ENCODE measurements around the gene SLC7A5. TPM values are rescaled to one million over a fixed set of nuclear protein-coding genes. Genes with fewer than 3 reads are reported as not detected.
A peak's percentile ranks its signal among the peaks of the same experiment; 100 is the strongest.
"Not testable (repeated sequence)": the region's sequence is repeated elsewhere in the genome, so short reads cannot be mapped to it uniquely, and the experiment has no call there.

Gene SLC7A5
- total and polyA plus RNA-seq, 12 donors = 1.2 to 15.3 (median 4.1) TPM

DNA sequence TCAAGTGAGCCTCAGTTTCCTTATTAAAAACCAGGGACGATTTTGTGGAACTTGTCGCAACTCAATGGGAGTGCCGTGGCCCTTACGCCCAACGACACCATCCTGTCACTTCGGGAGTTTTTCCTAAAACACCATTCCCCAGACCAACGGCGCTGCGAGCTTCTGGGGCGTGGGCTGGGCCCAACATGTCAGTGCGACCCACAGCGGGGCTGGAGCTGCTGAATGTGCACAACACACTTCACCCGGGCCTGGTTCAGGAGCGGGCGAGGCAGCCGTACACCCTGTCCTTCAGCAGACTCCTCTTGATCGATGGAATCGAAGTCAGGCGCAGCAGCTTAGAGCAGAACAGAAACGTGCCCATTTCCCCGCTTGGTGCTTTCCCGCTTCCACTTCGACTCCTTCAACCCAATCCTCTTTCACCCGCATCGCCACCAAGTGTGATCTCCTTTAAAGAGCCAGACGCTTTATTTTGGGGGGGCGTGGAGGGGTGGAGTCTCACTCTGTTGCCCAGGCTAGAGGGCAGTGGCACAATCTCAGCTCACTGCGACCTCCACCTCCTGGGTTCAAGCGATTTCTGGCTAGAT lies 13.2 kb upstream of the SLC7A5 start:
- no peak for ATAC-seq
- Histone ChIP-seq H3K27ac (no peak overlapping the region), H3K36me3 (no peaks in the 10 kb centered on the region), H3K4me1 (peaks cover 0 to 19% (median 0%) of the 10 kb centered on the region in 9 donors), H3K4me3 (no peak overlapping the region), H3K27me3 (peaks cover 0 to 22% (median 0%) of the 10 kb centered on the region in 7 donors), H3K9me3 (no peaks in the 10 kb centered on the region)
- TF ChIP-seq, protein P1, sequence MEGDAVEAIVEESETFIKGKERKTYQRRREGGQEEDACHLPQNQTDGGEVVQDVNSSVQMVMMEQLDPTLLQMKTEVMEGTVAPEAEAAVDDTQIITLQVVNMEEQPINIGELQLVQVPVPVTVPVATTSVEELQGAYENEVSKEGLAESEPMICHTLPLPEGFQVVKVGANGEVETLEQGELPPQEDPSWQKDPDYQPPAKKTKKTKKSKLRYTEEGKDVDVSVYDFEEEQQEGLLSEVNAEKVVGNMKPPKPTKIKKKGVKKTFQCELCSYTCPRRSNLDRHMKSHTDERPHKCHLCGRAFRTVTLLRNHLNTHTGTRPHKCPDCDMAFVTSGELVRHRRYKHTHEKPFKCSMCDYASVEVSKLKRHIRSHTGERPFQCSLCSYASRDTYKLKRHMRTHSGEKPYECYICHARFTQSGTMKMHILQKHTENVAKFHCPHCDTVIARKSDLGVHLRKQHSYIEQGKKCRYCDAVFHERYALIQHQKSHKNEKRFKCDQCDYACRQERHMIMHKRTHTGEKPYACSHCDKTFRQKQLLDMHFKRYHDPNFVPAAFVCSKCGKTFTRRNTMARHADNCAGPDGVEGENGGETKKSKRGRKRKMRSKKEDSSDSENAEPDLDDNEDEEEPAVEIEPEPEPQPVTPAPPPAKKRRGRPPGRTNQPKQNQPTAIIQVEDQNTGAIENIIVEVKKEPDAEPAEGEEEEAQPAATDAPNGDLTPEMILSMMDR (IDR thresholded peaks at IDR 0.05) = no peak
- WGBS, 2 donors = 92% methylated on average over 29 of the region's 29 CpGs
- no peak for DNase-seq
- intact Hi-C loops (cut with DNase I) = no loop called here

DNA sequence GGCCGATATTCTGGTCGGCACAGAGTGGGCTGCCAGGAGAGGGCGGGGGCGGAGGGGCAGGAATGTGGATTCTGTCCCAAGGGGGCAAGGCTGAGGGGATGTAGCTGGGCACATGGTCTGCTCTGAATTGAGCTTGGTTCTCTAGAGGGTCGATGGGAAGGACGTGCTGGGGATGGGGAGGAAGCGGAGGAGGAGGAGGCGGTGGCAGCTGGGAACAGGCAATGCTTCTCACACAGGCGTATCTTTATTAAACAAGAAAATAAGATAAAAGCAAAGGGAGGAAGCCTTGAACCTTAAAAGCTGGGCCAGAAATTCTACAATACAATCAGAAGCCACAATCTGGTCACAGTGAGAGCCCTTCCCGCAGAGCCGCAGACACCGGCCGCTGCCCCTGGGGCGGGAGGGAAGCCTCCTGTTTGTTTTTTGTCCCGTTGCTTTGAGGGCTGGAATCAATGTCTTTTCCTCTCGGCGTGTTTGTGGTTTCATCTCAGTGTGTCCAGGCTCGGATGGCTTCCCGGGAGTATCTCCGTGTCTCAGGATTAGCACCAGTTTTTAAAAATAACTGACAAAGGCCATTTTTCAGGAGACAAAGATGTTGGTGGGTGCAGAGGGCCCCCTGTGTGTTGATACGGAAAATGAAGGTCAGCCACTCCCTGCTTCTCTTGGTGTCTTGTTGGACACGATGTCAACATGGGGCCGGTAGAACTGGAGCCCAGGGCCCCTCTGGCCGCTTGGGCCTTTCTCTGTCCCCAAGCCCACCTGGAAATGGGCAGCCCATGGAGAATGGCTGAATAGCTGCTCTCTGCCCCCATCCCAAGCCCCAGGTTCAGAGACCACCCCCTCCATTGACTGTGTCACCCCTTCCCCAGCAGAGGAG lies 12.3 kb upstream of the SLC7A5 start:
- no peaks in the 10 kb centered on the region for H3K36me3 ChIP-seq
- H3K4me1 ChIP-seq = peaks cover 0 to 19% (median 0%) of the 10 kb centered on the region in 9 donors
- intact Hi-C loops (cut with DNase I) = no loop called here
- WGBS, 2 donors = 34 to 38% methylated on average over 20 to 24 of the region's 24 CpGs
- ATAC-seq (no peak), DNase-seq (no peak)
- no peaks in the 10 kb centered on the region for H3K9me3 ChIP-seq
- H3K27me3 ChIP-seq = peaks cover 0 to 22% (median 2%) of the 10 kb centered on the region in 7 donors
- TF ChIP-seq, protein P1 (IDR thresholded peaks at IDR 0.05) = no peak
- H3K27ac ChIP-seq = no peak overlapping the region
- no peak overlapping the region for H3K4me3 ChIP-seq

DNA sequence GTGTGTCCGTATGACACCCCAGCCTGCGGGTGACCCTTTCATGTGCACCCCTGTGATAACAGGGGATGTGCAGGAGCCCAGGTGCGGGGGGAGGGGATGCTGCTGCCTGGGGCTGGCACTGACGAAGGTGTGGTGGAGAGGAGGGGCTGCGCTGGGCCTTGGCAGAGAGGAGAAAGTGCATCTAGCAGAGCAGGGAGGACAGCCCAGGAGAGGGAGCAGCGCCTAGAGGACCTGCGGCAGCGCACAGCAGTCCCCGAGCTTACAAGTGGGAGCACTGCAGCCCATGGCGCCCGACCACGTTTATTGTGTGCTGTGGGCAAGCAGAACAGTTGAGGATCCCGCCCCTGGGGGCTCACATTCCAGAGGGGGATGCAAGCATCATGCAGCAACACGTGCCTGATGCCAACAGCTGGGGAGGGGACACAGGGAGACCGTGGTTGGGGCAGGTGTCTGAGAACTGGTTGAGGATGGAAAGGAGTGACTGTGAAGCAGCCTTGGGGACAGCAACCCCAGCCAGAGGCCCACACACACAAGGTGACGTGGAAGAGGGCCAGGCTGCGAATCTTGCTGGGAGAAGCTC lies 10.9 kb upstream of the SLC7A5 start:
- H3K27me3 ChIP-seq = peaks cover 0 to 23% (median 10%) of the 10 kb centered on the region in 7 donors
- H3K4me1 ChIP-seq = peaks cover 0 to 13% (median 0%) of the 10 kb centered on the region in 9 donors
- H3K27ac ChIP-seq = no peak overlapping the region
- DNase-seq = no peak
- TF ChIP-seq, protein P1 (IDR thresholded peaks at IDR 0.05) = no peak
- WGBS, 2 donors = 57 to 73% methylated on average over 16 to 17 of the region's 17 CpGs
- H3K36me3 ChIP-seq = no peaks in the 10 kb centered on the region
- H3K4me3 ChIP-seq = no peak overlapping the region
- peak in 1 of 8 donors; percentile 24 for ATAC-seq
- intact Hi-C loops (cut with DNase I) = no loop called here
- no peaks in the 10 kb centered on the region for H3K9me3 ChIP-seq

DNA sequence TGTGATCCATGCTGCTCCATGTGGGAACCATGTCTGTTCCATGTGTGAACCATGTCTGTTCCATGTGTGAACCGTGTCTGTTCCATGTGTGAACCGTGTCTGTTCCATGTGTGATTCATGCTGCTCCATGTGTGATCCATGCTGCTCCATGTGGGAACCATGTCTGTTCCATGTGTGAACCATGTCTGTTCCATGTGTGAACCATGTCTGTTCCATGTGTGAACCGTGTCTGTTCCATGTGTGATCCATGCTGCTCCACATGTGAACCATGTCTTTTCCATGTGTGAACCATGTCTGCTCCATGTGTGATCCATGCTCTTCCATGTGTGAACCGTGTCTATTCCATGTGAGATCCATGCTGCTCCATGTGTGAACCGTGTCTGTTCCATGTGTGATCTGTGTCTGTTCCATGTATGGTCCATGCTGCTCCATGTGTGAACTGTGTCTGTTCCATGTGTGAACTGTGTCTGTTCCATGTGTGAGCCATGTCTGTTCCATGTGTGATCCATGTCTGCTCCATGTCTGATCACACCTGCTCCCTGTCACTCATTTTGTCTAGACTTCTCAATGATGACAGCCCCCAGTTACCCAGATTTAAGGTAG lies 10.2 kb upstream of the SLC7A5 start:
- ATAC-seq, H3K27ac ChIP-seq, H3K36me3 ChIP-seq, H3K4me3 ChIP-seq, H3K9me3 ChIP-seq, DNase-seq: not testable (repeated sequence)
- intact Hi-C loops (cut with DNase I) = loop anchor here in 1 of 10 donors (5.0 kb wide), 1 partner anchor 102 kb away; no protein-coding TSS in a partner anchor
- 97 to 98% methylated on average over 5 of the region's 5 CpGs for WGBS, 2 donors
- H3K4me1 ChIP-seq = peaks cover 0 to 11% (median 0%) of the 10 kb centered on the region in 9 donors
- peaks cover 0 to 29% (median 14%) of the 10 kb centered on the region in 7 donors for H3K27me3 ChIP-seq
